B cell (primary cell): ENCODE results near the gene SLC22A12. TPM values are rescaled to one million over a fixed set of nuclear protein-coding genes. Genes with fewer than 3 reads are reported as not detected.

Experiments used
- ATAC-seq: fragments of 200-7000 bp; cut with Tn5 transposase; one replicate; pipeline ENCODE4 v1.10.0; 2021; ENCODE audit warnings: low read depth, mild to moderate bottlenecking, moderate number of reproducible peaks, moderate library complexity
- CTCF ChIA-PET: fragments of 350-600 bp; sonication (Branson Sonifier 250); formaldehyde crosslinking; loops from one replicate; lab custom pipeline; 2021; ENCODE audit warnings: antibody characterized with exemption, inconsistent platforms; lab: Charles Lee
- POLR2A ChIA-PET: fragments of 350-600 bp; sonication (Branson Sonifier 250); formaldehyde crosslinking; loops from one replicate; lab custom pipeline; 2021; ENCODE audit warnings: antibody characterized with exemption; lab: Charles Lee
- DNase-seq: peaks from one replicate; pipeline ENCODE4 v3.0.0; 2013
- H2AFZ ChIP-seq: 2 replicates; pipeline ENCODE4 v1.6.1; 2012; ENCODE audit warnings: mild to moderate bottlenecking, low read depth, low read length; ENCODE audit not compliant: insufficient read depth, poor library complexity, severe bottlenecking
- H3K27ac ChIP-seq, 2 donors: 1 replicate in 1 of 2; 2 replicates in 1 of 2; pipeline ENCODE4 v1.5.1; 2012 to 2013; ENCODE audit warnings: low read length in 2 of 2, mild to moderate bottlenecking in 2 of 2, moderate library complexity in 1 of 2
- H3K27me3 ChIP-seq, 4 experiments: fragments of 200-600 bp in 1 of 4; sonication (generic) in 1 of 4; replicated peaks in 1 of 4; 1 replicate in 2 of 4; 2 replicates in 2 of 4; pipeline versions ENCODE4 v1.6.1 to v1.7.0; 2013 to 2016; ENCODE audit warnings: low read length in 3 of 4, mild to moderate bottlenecking in 2 of 4, mixed read lengths in 1 of 4, moderate library complexity in 1 of 4; ENCODE audit not compliant: insufficient read depth in 4 of 4, control insufficient read depth in 3 of 4; ENCODE audit errors: control extremely low read depth in 1 of 4
- H3K36me3 ChIP-seq, 2 experiments: replicated peaks in 1 of 2; 1 replicate in 1 of 2; 2 replicates in 1 of 2; pipeline versions ENCODE4 v1.6.1 to v1.7.1; 2013; ENCODE audit warnings: low read length in 1 of 2; ENCODE audit not compliant: insufficient read depth in 2 of 2, control insufficient read depth in 1 of 2; ENCODE audit errors: control extremely low read depth in 1 of 2, extremely low read depth in 1 of 2
- H3K4me1 ChIP-seq, 2 donors: fragments of 200-600 bp in 1 of 2; sonication (generic) in 1 of 2; 1 replicate in 1 of 2; 2 replicates in 1 of 2; pipeline versions ENCODE4 v1.5.1 to v1.6.1; 2013 to 2017; ENCODE audit warnings: low read length in 2 of 2; ENCODE audit not compliant: control insufficient read depth in 2 of 2, insufficient read depth in 2 of 2
- H3K4me2 ChIP-seq: replicated peaks from 2 replicates; pipeline ENCODE3; 2012; ENCODE audit warnings: mild to moderate bottlenecking, low read depth, low read length; ENCODE audit not compliant: poor library complexity, severe bottlenecking
- H3K4me3 ChIP-seq, 5 experiments: fragments of 200-600 bp in 1 of 5; sonication (generic) in 1 of 5; 1 replicate in 3 of 5; 2 replicates in 2 of 5; pipeline versions ENCODE4 v1.5.1 to v1.7.0; 2011 to 2016; ENCODE audit warnings: low read length in 4 of 5, mild to moderate bottlenecking in 4 of 5, low read depth in 2 of 5, control low read depth in 1 of 5, moderate library complexity in 1 of 5; ENCODE audit not compliant: insufficient read depth in 1 of 5; ENCODE audit errors: control extremely low read depth in 1 of 5, extremely low read depth in 1 of 5
- H3K79me2 ChIP-seq: fragments of 200-600 bp; sonication (generic); one replicate; pipeline ENCODE4 v1.6.0; 2016; ENCODE audit warnings: low read length; ENCODE audit not compliant: control insufficient read depth, insufficient read depth
- H3K9ac ChIP-seq: fragments of 200-600 bp; sonication (generic); 2 replicates; pipeline ENCODE4 v1.6.1; 2017; ENCODE audit warnings: mild to moderate bottlenecking, low read length, moderate library complexity
- H3K9me3 ChIP-seq, 3 donors: one replicate each; pipeline versions ENCODE4 v1.6.1 to v1.7.1; 2013; ENCODE audit warnings: low read length in 2 of 3; ENCODE audit not compliant: control insufficient read depth in 2 of 3, insufficient read depth in 1 of 3; ENCODE audit errors: control extremely low read depth in 1 of 3
- H4K20me1 ChIP-seq: 2 replicates; pipeline ENCODE4 v1.6.0; 2012; ENCODE audit warnings: mild to moderate bottlenecking, low read length; ENCODE audit not compliant: insufficient read depth, control insufficient read depth, poor library complexity, severe bottlenecking
- H3K27ac Mint-ChIP-seq: one replicate; pipeline ENCODE4 v1.8.0; 2021; ENCODE audit warnings: mixed read lengths
- H3K27me3 Mint-ChIP-seq: one replicate; pipeline ENCODE4 v1.8.0; 2021; ENCODE audit warnings: mixed read lengths
- H3K4me1 Mint-ChIP-seq: one replicate; pipeline ENCODE4 v1.8.0; 2021; ENCODE audit warnings: mixed read lengths
- H3K4me3 Mint-ChIP-seq: one replicate; pipeline ENCODE4 v1.8.0; 2021; ENCODE audit warnings: mixed read lengths
- H3K9me3 Mint-ChIP-seq: one replicate; pipeline ENCODE4 v1.8.0; 2022; ENCODE audit warnings: mixed read lengths; ENCODE audit not compliant: insufficient read depth
- EZH2 ChIP-seq: IDR thresholded peaks from 2 replicates; pipeline ENCODE4 v1.6.1; 2012; ENCODE audit warnings: borderline replicate concordance, low read depth, mild to moderate bottlenecking, moderate library complexity, low read length; ENCODE audit not compliant: insufficient read depth, poor library complexity, severe bottlenecking
- WGBS: methylation state at CpG from one replicate; pipeline ENCODE4 v1.1.5; 2013; ENCODE audit warnings: missing lambda C conversion rate; ENCODE audit not compliant: insufficient coverage; 5-methylcytosine and 5-hydroxymethylcytosine counted together
- intact Hi-C: fragments of 100-400 bp; cut with micrococcal nuclease; formaldehyde crosslinking; loops from one replicate; pipeline ENCODE4 v1.10.0; 2022
- polyA plus RNA-seq: library from polyadenylated mRNA; depleted of rRNA; stranded (reverse); fragments of >200 nt; gene quantifications from 2 replicates; pipeline ENCODE4 v1.2.3, GENCODE V29; 2012
- total RNA-seq, 2 donors: library from RNA; stranded (reverse); fragments of 120-200 nt in 1 of 2; gene quantifications; 1 replicate in 1 of 2; 2 replicates in 1 of 2; pipeline versions ENCODE4 v1.2.3 to v1.2.4, GENCODE V29; 2013 to 2022
- TF ChIP-seq, protein P1 (sequence below): fragments of 200-600 bp; IDR thresholded peaks from one replicate; pipeline ENCODE4 v1.8.0; 2022; ENCODE audit warnings: antibody characterized with exemption, mild to moderate bottlenecking

Gene SLC22A12
- total and polyA plus RNA-seq, 2 donors (not counting 1 experiment from before 2014, with no cell fraction given), result not detected

DNA sequence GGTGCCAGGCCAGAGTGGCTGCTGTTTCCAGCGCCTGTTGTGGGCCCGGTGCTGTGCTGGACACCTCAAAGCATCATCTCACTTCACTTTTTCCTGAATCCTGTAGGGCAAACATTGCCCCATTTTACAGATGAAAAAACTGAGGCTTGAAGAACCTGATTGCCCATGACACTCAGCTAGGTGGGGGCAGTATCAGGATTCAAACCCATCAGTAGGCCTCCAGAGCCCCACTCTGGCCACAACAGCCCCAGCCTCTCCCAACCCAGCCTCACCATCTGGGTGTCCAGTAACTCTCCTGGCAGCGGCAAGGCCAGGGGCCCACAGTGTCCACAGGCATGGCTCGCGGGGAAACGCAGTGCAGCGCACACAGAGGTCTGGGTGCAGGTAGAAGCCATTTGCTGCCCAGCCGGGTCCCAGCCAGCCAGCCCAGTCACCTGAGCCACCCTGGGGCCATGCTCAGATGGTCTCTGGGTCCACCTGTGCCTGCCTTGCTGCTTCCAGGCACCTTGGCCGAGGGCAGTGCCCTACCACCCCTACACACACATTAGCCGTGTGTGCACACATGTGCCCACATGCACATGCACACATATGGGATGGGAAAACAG lies 11.5 kb downstream of the SLC22A12 start:
- ATAC-seq (no peak), DNase-seq (no peak)
- Histone ChIP-seq H2AFZ (no peak overlapping the region), H3K9me3 (no peaks in the 10 kb centered on the region), H3K79me2 (no peaks in the 10 kb centered on the region), H3K4me1 (no peaks in the 10 kb centered on the region), H3K27ac (no peak overlapping the region), H4K20me1 (no peaks in the 10 kb centered on the region), H3K4me3 (no peak overlapping the region), H3K36me3 (no peaks in the 10 kb centered on the region), H3K9ac (no peak overlapping the region), H3K27me3 (peaks cover 0 to 9% (median 0%) of the 10 kb centered on the region in 4 experiments), H3K4me2 (no peak overlapping the region)
- H3K4me3 Mint-ChIP-seq, result no peak overlapping the region
- H3K27me3 Mint-ChIP-seq, result peaks cover 4% of the 10 kb centered on the region
- H3K27ac Mint-ChIP-seq, result no peak overlapping the region
- intact Hi-C loops, result no loop called here
- CTCF ChIA-PET, result no interaction called here
- POLR2A ChIA-PET, result no interaction called here
- 96% methylated on average over 9 of the region's 10 CpGs for WGBS
- no peak for TF ChIP-seq EZH2
- TF ChIP-seq, protein P1, sequence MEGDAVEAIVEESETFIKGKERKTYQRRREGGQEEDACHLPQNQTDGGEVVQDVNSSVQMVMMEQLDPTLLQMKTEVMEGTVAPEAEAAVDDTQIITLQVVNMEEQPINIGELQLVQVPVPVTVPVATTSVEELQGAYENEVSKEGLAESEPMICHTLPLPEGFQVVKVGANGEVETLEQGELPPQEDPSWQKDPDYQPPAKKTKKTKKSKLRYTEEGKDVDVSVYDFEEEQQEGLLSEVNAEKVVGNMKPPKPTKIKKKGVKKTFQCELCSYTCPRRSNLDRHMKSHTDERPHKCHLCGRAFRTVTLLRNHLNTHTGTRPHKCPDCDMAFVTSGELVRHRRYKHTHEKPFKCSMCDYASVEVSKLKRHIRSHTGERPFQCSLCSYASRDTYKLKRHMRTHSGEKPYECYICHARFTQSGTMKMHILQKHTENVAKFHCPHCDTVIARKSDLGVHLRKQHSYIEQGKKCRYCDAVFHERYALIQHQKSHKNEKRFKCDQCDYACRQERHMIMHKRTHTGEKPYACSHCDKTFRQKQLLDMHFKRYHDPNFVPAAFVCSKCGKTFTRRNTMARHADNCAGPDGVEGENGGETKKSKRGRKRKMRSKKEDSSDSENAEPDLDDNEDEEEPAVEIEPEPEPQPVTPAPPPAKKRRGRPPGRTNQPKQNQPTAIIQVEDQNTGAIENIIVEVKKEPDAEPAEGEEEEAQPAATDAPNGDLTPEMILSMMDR, result no peak
- no peaks in the 10 kb centered on the region for H3K4me1 Mint-ChIP-seq
- no peaks in the 10 kb centered on the region for H3K9me3 Mint-ChIP-seq

DNA sequence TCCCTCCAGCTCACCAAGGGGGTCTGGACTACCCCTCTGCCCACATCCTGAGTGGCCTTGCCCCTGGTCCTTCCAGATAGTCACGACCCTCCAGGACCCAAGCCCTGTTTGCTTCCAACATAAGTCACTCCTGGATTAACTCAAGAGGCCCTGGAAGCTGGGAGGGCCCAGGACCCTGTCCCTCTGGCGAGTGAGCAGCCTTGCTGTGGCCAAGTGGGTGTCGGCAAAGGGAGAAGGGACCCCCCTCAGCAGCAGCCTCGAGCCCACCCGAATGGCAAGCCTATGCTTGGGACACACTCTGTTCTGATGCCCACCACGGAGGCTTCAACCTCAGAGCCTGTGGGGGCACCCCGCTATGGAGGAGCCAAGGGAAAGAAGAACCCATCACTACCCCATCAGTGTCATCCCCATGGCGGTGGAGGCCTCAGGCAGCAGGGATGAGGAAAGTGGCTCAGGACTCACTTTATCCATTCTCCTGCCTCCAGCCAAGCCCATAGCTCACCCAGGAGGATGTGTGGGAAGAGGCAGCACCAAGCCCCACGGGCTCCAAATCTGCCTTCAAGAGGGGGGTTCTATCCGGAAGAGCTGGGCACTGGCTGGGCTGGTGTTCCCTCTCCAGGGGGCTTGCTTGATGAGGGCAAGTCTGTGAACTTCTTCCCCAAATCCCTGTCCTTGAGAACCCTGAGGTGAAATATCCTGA lies 12.5 kb downstream of the SLC22A12 start:
- H3K4me2 ChIP-seq, result no peak overlapping the region

More for the DNA sequence above, 12.5 kb downstream of the SLC22A12 start:
- Histone ChIP-seq H3K9me3 (no peaks in the 10 kb centered on the region), H3K27ac (no peak overlapping the region), H3K9ac (no peak overlapping the region), H4K20me1 (no peaks in the 10 kb centered on the region), H3K4me1 (no peaks in the 10 kb centered on the region), H3K36me3 (no peaks in the 10 kb centered on the region), H3K4me3 (no peak overlapping the region), H3K79me2 (no peaks in the 10 kb centered on the region), H3K27me3 (peaks cover 0 to 9% (median 0%) of the 10 kb centered on the region in 4 experiments), H2AFZ (no peak overlapping the region)
- TF ChIP-seq EZH2, result no peak
- TF ChIP-seq, protein P1, result no peak
- intact Hi-C loops, result no loop called here
- ATAC-seq, result no peak
- H3K27ac Mint-ChIP-seq, result no peak overlapping the region
- H3K9me3 Mint-ChIP-seq, result no peaks in the 10 kb centered on the region
- peaks cover under 1% of the 10 kb centered on the region for H3K4me1 Mint-ChIP-seq
- POLR2A ChIA-PET, result no interaction called here
- WGBS, result 85% methylated on average over 7 of the region's 10 CpGs
- no peak overlapping the region for H3K4me3 Mint-ChIP-seq
- no peak for DNase-seq
- H3K27me3 Mint-ChIP-seq, result peaks cover 4% of the 10 kb centered on the region
- CTCF ChIA-PET, result no interaction called here
